ENCODE measurements around the gene IL1A. TPM values are rescaled to one million over a fixed set of nuclear protein-coding genes. Genes with fewer than 3 reads are reported as not detected.

Gene IL1A
- total RNA-seq, 2 donors from 2014 or later, result 0.49 to 2.0 TPM

DNA sequence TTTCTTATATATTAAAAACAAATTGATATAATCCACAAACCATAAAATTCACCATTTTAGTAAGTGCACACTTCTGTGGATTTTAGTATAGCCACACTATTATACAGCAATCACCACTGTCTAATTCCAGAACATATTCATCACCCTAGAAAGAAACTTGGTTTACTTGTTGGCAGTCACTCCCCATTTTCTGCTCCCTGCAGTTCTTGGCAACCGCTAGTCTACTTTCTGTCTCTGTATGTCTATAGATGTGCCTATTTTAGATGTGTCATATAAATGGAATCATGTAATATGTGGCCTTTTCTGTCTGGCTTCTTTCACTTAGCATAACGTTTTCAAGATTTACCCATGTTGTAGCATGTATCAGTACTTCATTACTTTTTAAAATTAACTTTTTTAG is 25.6 kb downstream of the IL1A start:
- DNase-seq (ENCODE audit: low spot score in 2 of 2) (no peak), ATAC-seq (no peak)
- H3K27ac Mint-ChIP-seq, result no peak overlapping the region
- H3K9me3 Mint-ChIP-seq, result no peaks in the 10 kb centered on the region
- peaks cover 38 to 53% of the 10 kb centered on the region in 2 donors for H3K36me3 Mint-ChIP-seq

DNA sequence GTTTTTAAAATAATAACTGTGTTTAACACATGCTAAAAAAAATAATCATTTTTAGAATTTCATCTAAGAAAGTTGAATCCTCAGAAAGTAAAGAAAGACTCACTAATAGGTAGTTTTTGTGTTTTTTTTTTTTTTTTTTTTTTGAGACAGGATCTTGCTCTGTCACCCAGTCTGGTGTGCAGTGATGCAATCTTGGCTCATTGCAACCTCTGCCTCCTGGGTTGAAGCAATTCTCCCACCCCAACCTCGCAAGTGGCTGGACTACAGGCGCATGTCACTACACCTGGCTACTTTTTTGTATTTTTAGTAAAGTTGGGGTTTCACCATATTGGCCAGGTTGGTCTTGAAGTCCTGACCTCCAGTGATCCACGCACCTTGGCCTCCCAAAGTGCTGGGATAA is 27.0 kb downstream of the IL1A start:
- Mint-ChIP-seq H3K36me3 (peaks cover 31 to 47% of the 10 kb centered on the region in 2 donors), H3K9me3 (no peaks in the 10 kb centered on the region), H3K27ac (no peak overlapping the region)
- no peak for ATAC-seq
- DNase-seq (ENCODE audit: low spot score in 2 of 2), result no peak

DNA sequence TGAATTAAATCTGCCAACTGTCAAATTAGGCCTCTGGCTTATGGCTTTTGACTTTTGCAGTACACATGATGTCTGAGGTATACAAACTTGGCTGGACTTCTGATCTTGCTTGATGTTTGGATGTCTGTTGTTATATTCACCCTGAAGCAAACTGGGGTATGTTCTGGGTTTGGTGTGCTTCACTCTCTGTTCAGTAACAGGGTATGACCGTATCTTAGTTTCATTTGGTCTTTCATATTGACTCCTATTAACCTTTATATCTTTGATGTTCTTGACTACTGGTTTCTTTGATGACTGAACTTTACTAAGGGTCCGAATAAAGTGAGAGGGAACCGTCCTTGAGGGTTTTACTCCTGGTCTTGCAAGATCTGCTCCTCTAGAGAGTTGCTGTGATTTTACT is 28.1 kb downstream of the IL1A start:
- Mint-ChIP-seq H3K27ac (no peak overlapping the region), H3K36me3 (peaks cover 31 to 41% of the 10 kb centered on the region in 2 donors), H3K9me3 (no peaks in the 10 kb centered on the region)
- no peak for ATAC-seq
- no peak for DNase-seq (ENCODE audit: low spot score in 2 of 2)

DNA sequence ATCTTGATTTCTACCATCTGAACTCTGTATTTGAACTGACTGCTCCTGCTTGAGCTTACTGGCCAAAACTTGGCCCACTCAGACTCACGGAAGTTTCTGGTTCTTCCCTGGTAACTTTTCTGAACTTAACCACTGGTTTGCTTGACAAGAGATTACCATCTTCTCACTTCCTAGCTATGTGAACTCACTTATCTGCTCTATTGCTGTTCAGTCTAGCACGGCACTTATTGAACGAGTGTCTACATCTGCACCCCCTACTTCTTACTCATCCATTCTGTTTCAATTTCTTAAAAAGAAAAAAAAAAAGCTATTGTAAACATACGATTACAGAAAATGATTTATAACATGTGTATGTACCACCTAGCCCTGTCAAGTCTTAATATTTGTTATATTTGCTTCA is 28.8 kb downstream of the IL1A start:
- Mint-ChIP-seq H3K27ac (no peak overlapping the region), H3K9me3 (no peaks in the 10 kb centered on the region), H3K36me3 (peaks cover 31 to 44% of the 10 kb centered on the region in 2 donors)
- DNase-seq (ENCODE audit: low spot score in 2 of 2), result no peak
- no peak for ATAC-seq

DNA sequence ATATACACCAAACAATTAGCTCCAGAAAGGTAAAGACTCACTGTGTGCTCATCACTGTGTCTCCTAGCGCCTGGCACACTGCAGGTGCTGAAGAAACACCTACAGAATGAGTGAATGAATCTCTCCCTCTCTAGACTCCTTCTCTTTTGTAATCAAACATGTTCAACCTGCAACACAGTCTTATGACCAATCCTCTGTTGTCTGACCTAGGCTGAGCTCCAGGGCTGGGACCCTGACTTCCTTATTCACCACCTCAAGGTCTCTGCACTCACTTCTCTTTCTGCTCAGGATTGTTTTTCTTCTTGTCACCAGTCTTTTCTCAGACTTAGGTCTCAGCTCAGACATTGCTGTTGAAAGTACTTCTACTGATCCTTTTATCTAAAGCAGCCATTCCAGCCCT is 29.7 kb downstream of the IL1A start:
- H3K36me3 Mint-ChIP-seq, result peaks cover 31 to 44% of the 10 kb centered on the region in 2 donors

DNA sequence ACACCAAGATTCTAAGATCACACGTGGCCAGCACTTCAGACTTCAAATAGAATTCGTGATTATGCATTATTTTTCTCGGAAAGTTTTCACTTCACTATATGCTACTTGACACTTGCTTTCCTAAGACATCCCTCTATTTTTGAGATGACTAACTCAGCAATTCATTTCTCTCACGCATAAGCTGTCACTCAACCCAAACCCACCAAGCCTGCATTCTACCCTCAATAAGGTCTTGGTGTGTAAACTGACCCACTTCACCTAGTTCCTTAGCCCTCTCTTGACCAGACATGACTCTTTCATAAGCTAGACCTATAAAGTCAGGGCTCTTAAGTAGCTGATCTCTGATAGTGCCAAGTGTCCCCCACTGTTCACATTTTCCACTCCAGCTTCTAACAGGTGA is 31.6 kb downstream of the IL1A start:
- H3K9me3 Mint-ChIP-seq, result no peaks in the 10 kb centered on the region
- peak in 1 of 2 donors; percentile 24 for ATAC-seq
- H3K27ac Mint-ChIP-seq, result no peak overlapping the region
- peaks cover 31 to 37% of the 10 kb centered on the region in 2 donors for H3K36me3 Mint-ChIP-seq
- no peak for DNase-seq (ENCODE audit: low spot score in 2 of 2)

More for the DNA sequence above, 29.7 kb downstream of the IL1A start:
- H3K9me3 Mint-ChIP-seq, result no peaks in the 10 kb centered on the region
- no peak for DNase-seq (ENCODE audit: low spot score in 2 of 2)
- ATAC-seq, result no peak
- no peak overlapping the region for H3K27ac Mint-ChIP-seq

DNA sequence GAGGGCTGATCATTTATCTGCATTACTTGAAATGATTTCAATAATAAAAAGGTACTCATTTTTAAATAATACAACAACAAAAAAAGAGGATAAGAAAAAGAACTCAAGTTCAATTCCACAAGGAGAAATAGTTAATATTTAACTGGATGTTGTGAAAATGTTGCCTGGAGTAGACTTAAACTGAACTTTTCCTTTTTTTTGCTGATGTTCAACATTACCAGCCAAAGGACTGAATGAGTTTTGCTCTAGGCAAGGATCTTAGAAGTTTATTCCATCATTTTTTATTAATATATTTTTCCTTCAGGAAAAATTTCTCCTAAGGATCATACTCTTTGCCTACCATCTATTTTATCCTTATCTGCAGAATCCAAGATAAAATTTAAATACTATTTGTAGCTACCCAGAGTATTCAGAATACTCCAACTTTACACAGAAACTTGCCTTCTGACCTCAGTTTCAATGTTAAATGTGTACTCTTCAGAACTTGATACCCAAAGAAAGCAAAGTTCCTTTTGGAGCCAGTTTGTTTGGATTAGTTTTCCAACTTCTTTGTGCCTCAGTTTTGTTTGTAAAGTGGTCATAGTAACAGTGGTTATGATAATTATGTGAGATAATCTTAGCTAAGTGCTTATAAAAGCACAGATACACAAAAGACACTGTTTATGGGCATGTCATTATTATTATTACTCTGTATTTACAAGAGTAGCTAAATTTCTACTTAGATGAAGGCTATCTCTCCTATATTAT is 32.7 kb downstream of the IL1A start:
- no peak for ATAC-seq
- no peaks in the 10 kb centered on the region for H3K9me3 Mint-ChIP-seq
- peaks cover 28 to 36% of the 10 kb centered on the region in 2 donors for H3K36me3 Mint-ChIP-seq
- no peak for DNase-seq (ENCODE audit: low spot score in 2 of 2)
- no peak overlapping the region for H3K27ac Mint-ChIP-seq

DNA sequence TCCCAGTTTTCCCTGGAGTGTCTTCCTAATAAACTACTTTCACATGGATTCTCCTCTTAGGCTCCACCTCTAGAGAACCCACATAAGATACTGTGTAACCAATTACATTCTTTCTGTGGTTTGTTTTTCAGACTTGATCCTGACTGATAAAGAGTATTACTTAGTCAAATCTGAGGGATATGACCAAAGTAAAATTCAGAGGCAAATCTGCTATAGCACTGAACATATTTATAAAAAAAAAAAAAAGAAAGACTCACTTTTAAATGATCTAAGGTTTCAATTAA is 33.8 kb downstream of the IL1A start:
- H3K27ac Mint-ChIP-seq, result peak overlapping the region in 1 of 2 donors; percentile 51
- H3K36me3 Mint-ChIP-seq, result peaks cover 19 to 26% of the 10 kb centered on the region in 2 donors
- no peaks in the 10 kb centered on the region for H3K9me3 Mint-ChIP-seq
- peak in 1 of 2 donors; percentile 13 for ATAC-seq
- no peak for DNase-seq (ENCODE audit: low spot score in 2 of 2)

DNA sequence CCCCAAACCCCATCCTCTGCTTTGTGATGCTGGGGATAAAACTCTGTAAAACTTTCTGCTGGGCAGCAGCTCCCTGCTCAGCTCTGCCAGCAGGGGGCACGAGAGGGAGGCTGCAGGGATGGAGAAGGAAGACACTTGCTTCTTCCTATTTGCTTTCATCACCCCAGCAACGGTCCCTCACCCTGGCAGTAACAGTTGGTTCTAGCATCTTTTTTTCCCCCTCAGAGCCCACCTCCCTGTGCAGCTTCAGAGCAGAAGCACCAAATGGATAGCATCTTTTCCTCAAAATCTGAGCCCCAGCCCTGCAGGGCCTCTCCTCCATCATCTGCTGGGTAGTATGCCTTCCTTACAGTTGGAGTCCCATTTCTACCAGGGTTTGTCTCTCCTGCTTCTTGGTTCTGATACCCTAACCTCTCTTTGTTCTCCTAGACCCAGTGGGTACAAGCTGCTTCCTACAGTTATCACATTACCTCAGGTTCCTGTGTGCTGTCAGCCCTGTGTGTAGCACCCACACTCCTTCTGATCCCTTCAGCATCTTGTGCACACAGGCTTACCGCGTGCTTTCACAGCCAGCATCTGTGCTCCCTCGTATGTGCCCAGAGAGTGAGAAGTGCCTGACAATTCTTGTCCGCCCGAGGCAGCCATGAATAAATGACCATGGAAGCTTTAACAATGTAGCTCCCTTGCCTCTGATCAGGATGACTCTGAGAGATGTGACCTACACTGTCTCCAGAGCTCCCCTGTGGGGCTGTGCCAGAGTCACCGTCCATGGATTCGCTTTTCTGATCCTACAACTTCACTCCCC is 34.3 kb downstream of the IL1A start:
- peaks cover 13 to 21% of the 10 kb centered on the region in 2 donors for H3K36me3 Mint-ChIP-seq
- H3K9me3 Mint-ChIP-seq, result no peaks in the 10 kb centered on the region
- DNase-seq (ENCODE audit: low spot score in 2 of 2) (peak in 1 of 2 donors; percentile 87), ATAC-seq (peak; percentile 86 to 87)
- H3K27ac Mint-ChIP-seq, result peak overlapping the region; percentile 37 to 51

DNA sequence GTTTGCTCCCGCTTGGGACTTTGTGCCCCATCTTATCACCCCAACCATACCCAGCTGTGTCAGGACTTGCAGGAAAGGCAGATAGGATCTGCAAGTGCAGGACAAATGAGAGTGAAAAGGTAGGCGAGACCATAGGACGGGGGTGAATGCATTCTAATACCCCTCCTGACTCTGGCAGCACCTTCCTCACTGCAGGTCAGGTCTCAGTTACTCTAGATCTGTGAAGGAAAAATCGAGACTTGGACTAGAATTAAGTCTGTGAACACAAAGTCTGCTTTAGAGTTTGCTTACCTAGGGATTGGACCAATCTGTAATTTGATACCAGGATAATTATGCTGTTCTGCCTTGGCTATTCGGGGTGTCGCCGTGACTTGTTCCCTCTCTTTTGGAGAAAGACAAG is 43.8 kb downstream of the IL1A start:
- Mint-ChIP-seq H3K36me3 (peaks cover 20 to 31% of the 10 kb centered on the region in 2 donors), H3K27ac (peak overlapping the region in 1 of 2 donors; percentile 6), H3K9me3 (no peaks in the 10 kb centered on the region)
- DNase-seq (ENCODE audit: low spot score in 2 of 2) (no peak), ATAC-seq (no peak)

DNA sequence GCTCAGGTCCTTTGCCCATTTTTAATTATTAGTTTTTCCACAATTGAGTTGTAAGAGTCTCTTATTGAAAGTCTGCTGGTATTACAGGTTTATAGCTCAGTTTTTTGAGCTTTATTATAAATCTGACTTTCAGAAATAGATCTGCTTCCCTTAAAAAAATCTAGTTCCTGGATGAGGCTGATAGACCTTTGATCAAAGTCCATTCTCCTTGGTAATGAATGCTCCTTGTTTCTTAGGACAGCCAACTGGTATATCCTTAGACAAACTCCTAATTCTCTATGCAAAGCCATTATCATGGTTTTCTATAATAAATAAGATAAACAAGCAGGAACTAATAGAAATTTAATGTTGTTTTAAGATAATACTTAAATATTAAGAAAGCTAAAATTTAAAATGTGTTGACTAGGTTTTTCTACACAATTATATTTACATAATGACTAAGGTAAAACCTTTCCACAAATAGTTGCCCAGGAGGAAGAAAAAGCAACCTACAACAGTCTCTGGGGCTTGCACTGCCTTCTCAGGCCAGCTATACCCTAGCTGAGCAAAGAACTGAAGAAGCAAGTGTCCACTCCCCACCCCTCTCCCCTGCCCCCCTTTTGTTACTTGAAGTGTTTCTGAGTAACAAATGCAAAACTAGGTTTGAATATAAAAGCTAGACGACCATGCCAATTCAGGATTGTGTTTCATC is 46.6 kb downstream of the IL1A start:
- ATAC-seq (no peak), DNase-seq (ENCODE audit: low spot score in 2 of 2) (no peak)
- Mint-ChIP-seq H3K36me3 (peaks cover 16 to 24% of the 10 kb centered on the region in 2 donors), H3K27ac (no peak overlapping the region), H3K9me3 (no peaks in the 10 kb centered on the region)

DNA sequence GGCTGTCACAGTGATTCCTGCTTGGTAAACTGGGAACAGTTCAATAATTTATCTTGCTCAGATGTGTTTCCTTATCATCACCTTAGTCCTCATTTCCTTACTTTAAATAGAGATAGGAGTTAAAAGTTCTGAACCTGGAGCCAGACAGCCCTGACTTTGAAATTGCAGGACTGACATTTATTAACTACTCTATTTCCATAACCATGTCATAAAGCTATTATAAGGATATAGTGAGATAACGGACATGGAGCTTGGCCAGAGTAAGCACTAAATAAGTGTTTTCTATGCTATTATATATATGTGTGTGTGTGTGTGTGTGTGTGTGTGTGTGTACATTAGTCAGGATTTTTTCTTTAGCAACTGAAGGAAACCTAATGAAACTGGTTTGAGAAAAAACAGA is 50.4 kb downstream of the IL1A start:
- ATAC-seq (no peak), DNase-seq (ENCODE audit: low spot score in 2 of 2) (no peak)
- Mint-ChIP-seq H3K9me3 (no peaks in the 10 kb centered on the region), H3K36me3 (no peaks in the 10 kb centered on the region), H3K27ac (no peak overlapping the region)

DNA sequence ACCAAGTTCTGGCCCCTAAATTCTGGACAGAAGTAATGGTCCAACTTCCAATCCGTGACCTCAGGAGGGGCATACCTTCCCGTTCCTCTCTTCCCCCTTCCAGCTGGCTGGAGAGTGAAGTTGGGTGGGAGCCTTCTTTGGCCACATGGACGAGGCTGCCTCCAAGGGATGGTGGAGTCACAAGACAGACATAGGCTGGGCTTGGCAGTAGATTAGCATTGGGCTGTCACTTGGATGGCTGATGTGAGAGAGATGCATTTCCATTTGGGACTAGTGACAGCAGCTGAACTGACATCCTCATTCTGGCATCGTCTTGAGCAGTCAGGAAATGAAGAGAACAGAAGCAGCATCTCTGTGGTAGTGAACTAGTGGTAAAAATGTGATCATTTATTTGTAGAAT is 50.8 kb downstream of the IL1A start:
- H3K36me3 Mint-ChIP-seq, result no peaks in the 10 kb centered on the region
- ATAC-seq (no peak), DNase-seq (ENCODE audit: low spot score in 2 of 2) (no peak)
- no peak overlapping the region for H3K27ac Mint-ChIP-seq
- no peaks in the 10 kb centered on the region for H3K9me3 Mint-ChIP-seq

DNA sequence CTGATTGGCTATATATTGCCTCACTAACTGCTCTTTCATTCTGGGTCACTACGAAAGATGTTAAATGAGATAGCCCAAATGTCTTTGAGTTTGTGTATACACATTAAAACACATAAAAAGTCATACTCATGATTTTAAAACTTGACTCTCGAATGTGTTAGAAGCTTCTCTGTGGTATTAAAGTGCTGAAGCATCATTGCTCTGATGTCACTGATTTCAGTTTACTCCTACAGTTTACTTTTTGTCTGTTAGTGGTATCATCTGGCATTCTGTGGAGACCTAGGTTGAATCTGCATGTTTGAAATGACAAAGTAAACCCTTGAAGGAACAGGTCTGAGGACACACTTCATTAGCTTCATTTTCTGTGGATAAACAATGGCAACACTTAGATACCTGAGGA is 52.8 kb downstream of the IL1A start:
- Mint-ChIP-seq H3K27ac (no peak overlapping the region), H3K9me3 (no peaks in the 10 kb centered on the region), H3K36me3 (no peaks in the 10 kb centered on the region)
- ATAC-seq (no peak), DNase-seq (ENCODE audit: low spot score in 2 of 2) (no peak)

DNA sequence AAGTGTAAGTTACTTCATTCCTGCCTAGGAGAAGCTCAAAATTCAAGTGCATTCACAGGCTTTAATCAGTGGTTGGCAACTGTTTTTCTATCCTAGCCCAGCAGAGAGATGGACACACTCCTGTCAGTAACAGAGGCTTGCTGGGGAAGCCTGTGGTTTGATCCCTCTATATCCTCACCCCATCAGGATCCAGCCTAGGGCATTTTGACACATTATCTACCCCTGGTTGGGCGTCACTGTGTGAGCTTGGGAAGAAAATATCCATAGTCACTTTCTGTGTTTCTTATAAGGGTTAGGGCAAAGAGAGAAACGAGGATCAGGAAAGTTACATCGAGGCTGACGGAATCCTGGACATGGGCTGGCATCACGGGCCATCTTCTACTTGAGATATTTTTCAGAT is 53.5 kb downstream of the IL1A start:
- DNase-seq (ENCODE audit: low spot score in 2 of 2), result no peak
- Mint-ChIP-seq H3K9me3 (no peaks in the 10 kb centered on the region), H3K36me3 (no peaks in the 10 kb centered on the region), H3K27ac (no peak overlapping the region)
- no peak for ATAC-seq

DNA sequence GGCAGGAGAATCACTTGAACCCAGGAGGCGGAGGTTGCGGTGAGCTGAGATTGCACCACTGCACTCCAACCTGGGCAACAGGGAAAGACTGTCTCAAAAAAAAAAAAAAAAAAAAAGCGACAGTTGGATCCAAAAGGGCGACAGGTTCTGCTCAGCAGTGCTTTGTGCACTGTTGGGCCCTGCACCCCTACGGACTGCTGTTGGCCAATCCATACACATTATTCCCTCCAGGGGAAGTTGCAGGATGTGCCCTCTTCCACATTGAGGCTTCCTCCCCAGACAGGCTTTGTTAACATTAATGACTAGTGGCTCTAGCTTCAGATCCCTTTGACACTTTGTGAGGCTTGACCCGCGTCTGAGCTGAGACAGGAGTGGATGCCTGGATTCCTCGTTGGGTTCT is 54.1 kb downstream of the IL1A start:
- no peak for DNase-seq (ENCODE audit: low spot score in 2 of 2)
- no peak overlapping the region for H3K27ac Mint-ChIP-seq
- no peaks in the 10 kb centered on the region for H3K9me3 Mint-ChIP-seq
- no peak for ATAC-seq
- no peaks in the 10 kb centered on the region for H3K36me3 Mint-ChIP-seq

DNA sequence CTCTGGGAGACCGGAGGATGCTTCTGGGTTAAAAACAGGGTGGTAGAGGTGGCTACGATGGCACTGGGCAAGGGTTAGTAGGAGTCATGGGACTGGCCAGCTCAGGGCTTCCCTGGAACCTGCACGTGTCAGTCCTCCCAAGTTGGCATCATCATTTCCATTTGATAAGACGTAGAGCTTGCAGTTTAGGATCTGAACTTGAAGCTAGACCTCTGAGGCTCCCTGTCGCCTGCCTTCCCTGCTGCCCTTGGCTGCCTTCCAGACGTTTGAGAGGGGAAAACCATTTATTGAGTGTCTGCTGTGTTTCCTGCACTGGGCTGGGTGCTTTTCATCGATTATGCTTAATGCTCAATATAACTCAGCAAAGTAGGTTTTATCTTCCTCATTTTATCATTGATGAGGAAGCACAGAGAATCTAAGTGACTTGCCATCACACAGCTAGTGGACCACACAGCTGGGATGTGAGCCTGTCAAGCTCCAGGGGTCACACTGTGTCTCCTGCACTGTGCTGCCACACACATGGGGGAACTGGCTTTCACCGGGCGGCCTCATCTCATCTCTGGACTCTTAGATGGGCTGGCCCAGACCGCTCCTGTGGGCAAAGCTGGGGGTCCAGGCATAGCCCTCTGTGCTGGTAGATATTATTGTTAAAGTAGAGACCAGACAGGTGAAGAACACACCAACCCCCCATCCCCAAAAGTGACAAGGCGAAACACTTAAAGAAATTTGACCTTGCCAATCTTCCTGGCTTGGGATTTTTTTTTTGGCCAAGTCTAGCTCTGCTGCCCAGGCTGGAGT is 55.7 kb downstream of the IL1A start:
- DNase-seq (ENCODE audit: low spot score in 2 of 2) (no peak), ATAC-seq (no peak)
- no peaks in the 10 kb centered on the region for H3K36me3 Mint-ChIP-seq
- no peaks in the 10 kb centered on the region for H3K9me3 Mint-ChIP-seq
- no peak overlapping the region for H3K27ac Mint-ChIP-seq
